A549 (cell line): Measurements from ENCODE around the gene C11orf58. TPM values are rescaled to one million over a fixed set of nuclear protein-coding genes. Genes with fewer than 3 reads are reported as not detected.

Experiments used
- ATAC-seq, 2 experiments: fragments of 200-7000 bp in 1 of 2; fragments of >200 bp in 1 of 2; cut with Nextera tagmentation in 1 of 2; cut with Tn5 transposase in 1 of 2; 3 replicates each; pipeline versions ENCODE4 v1.8.0 to v1.9.1; 2018 to 2020; ENCODE audit warnings: mild to moderate bottlenecking in 1 of 2, moderate library complexity in 1 of 2
- CTCF ChIA-PET: fragments of 300-600 bp; sonication (Branson Sonifier 250); formaldehyde crosslinking; extraction: SDS; loops from one replicate; lab custom pipeline; 2021; ENCODE audit warnings: antibody characterized with exemption, inconsistent platforms; lab: Yijun Ruan, JAX
- POLR2A ChIA-PET: fragments of 350-600 bp; formaldehyde crosslinking; extraction: SDS; loops from one replicate; lab custom pipeline; 2021; ENCODE audit warnings: antibody characterized with exemption, inconsistent platforms; lab: Yijun Ruan, JAX
- DNase-seq, 2 experiments: peaks; one replicate each; pipeline versions ENCODE4 v3.0.0 to v3.0.0-alpha.2; 2011 to 2016; ENCODE audit warnings: low read depth in 1 of 2, low spot score in 1 of 2
- FAIRE-seq: peaks from 2 replicates; lab custom pipeline; 2011; peaks lifted over from hg19 to GRCh38; lab: Jason Lieb, UNC
- H3K27ac ChIP-seq, 2 experiments: fragments of >200 bp; sonication (Bioruptor Twin); formaldehyde crosslinking; 3 replicates each; pipeline ENCODE4 v1.5.1; 2016 to 2017
- H3K4me1 ChIP-seq: fragments of >200 bp; sonication (Bioruptor Twin); formaldehyde crosslinking; 3 replicates; pipeline ENCODE4 v1.6.1; 2016
- H3K4me2 ChIP-seq: fragments of >200 bp; sonication (Bioruptor Twin); formaldehyde crosslinking; 3 replicates; pipeline ENCODE4 v1.6.1; 2016
- H3K4me3 ChIP-seq: fragments of >200 bp; sonication (Bioruptor Twin); formaldehyde crosslinking; 3 replicates; pipeline ENCODE4 v1.5.1; 2016
- H3K9me3 ChIP-seq: fragments of >200 bp; sonication (Bioruptor Twin); formaldehyde crosslinking; 3 replicates; pipeline ENCODE4 v1.6.1; 2016
- BHLHE40 ChIP-seq: IDR thresholded peaks from 2 replicates; pipeline ENCODE4 v1.6.1; 2012; ENCODE audit warnings: low read depth, low read length, inconsistent platforms
- CBX8 ChIP-seq: fragments of 200-600 bp; sonication (generic); IDR thresholded peaks from 2 replicates; pipeline ENCODE4 v1.6.1; 2016
- CEBPB ChIP-seq, 2 experiments: fragments of >200 bp in 1 of 2; sonication (Bioruptor Twin) in 1 of 2; formaldehyde crosslinking in 1 of 2; IDR thresholded peaks; 2 replicates each; pipeline ENCODE4 v1.6.1; 2012 to 2016
- CHD2 ChIP-seq: fragments of 150-350 bp; IDR thresholded peaks from 2 replicates; pipeline ENCODE4 v1.6.1; 2014; ENCODE audit warnings: low read length; ENCODE audit not compliant: partially characterized antibody
- EHMT2 ChIP-seq: fragments of 200-600 bp; sonication (generic); IDR thresholded peaks from 2 replicates; pipeline ENCODE4 v1.6.1; 2016; ENCODE audit warnings: antibody characterized with exemption, low read depth, mild to moderate bottlenecking, moderate library complexity
- EP300 ChIP-seq, 2 experiments: fragments of >200 bp; sonication (Bioruptor Twin); formaldehyde crosslinking; IDR thresholded peaks; 2 replicates in 1 of 2; 3 replicates in 1 of 2; pipeline ENCODE4 v1.6.1; 2016 to 2017
- FOSB ChIP-seq: fragments of 250-450 bp; sonication (Bioruptor Pico); IDR thresholded peaks from 2 replicates; pipeline ENCODE4 v1.5.0; 2020; ENCODE audit warnings: mild to moderate bottlenecking, moderate library complexity
- FOXS1 ChIP-seq: fragments of 250-450 bp; sonication (Bioruptor Pico); IDR thresholded peaks from 2 replicates; pipeline ENCODE4 v1.5.0; 2020; ENCODE audit warnings: mild to moderate bottlenecking, moderate library complexity
- GATA3 ChIP-seq: IDR thresholded peaks from 2 replicates; pipeline ENCODE4 v1.6.1; 2012; ENCODE audit warnings: borderline replicate concordance
- HDAC2 ChIP-seq: fragments of 200-600 bp; sonication (generic); IDR thresholded peaks from 2 replicates; pipeline ENCODE4 v1.6.1; 2016
- HEYL ChIP-seq: fragments of 250-450 bp; sonication (Bioruptor Pico); IDR thresholded peaks from 2 replicates; pipeline ENCODE4 v1.8.0; 2021; ENCODE audit warnings: mild to moderate bottlenecking, moderate library complexity
- HMGXB4 ChIP-seq: fragments of 250-450 bp; sonication (Bioruptor Pico); IDR thresholded peaks from 2 replicates; pipeline ENCODE4 v1.5.0; 2021; ENCODE audit warnings: mild to moderate bottlenecking, moderate library complexity, borderline replicate concordance
- JUN ChIP-seq, 2 experiments: fragments of >200 bp; sonication (Bioruptor Twin); formaldehyde crosslinking; IDR thresholded peaks; 2 replicates in 1 of 2; 3 replicates in 1 of 2; pipeline ENCODE4 v1.6.1; 2016 to 2017
- KDM5A ChIP-seq: fragments of 200-600 bp; sonication (generic); IDR thresholded peaks from 2 replicates; pipeline ENCODE4 v1.6.1; 2016; ENCODE audit warnings: antibody characterized with exemption, mild to moderate bottlenecking
- MAFK ChIP-seq: fragments of 450-650 bp; IDR thresholded peaks from 2 replicates; pipeline ENCODE4 v1.6.1; 2014; ENCODE audit not compliant: partially characterized antibody
- MAZ ChIP-seq: fragments of 150-350 bp; IDR thresholded peaks from 2 replicates; pipeline ENCODE4 v1.6.1; 2014; ENCODE audit warnings: antibody characterized with exemption, low read depth, low read length, borderline replicate concordance
- NR3C1 ChIP-seq: fragments of >200 bp; sonication (Bioruptor Twin); formaldehyde crosslinking; IDR thresholded peaks from 3 replicates; pipeline ENCODE4 v1.6.1; 2017
- PBX3 ChIP-seq: IDR thresholded peaks from 2 replicates; pipeline ENCODE4 v1.6.1; 2012
- POLR2AphosphoS2 ChIP-seq: conservative IDR thresholded peaks from 2 replicates; pipeline ENCODE4 v1.6.1; 2012; ENCODE audit warnings: low read length, improper control_type of control experiment, inconsistent platforms
- RAD21 ChIP-seq, 2 experiments: fragments of >200 bp in 1 of 2; sonication (Bioruptor Twin) in 1 of 2; formaldehyde crosslinking in 1 of 2; IDR thresholded peaks in 1 of 2; conservative IDR thresholded peaks in 1 of 2; 2 replicates in 1 of 2; 3 replicates in 1 of 2; pipeline ENCODE4 v1.6.1; 2012 to 2018; ENCODE audit warnings: inconsistent platforms in 1 of 2
- RARB ChIP-seq: fragments of 250-450 bp; sonication (Bioruptor Pico); IDR thresholded peaks from 2 replicates; pipeline ENCODE4 v1.8.0; 2021; ENCODE audit warnings: mild to moderate bottlenecking, moderate library complexity
- RFX5 ChIP-seq: fragments of 450-650 bp; IDR thresholded peaks from 2 replicates; pipeline ENCODE4 v1.7.1; 2014; ENCODE audit warnings: antibody characterized with exemption, mild to moderate bottlenecking, moderate library complexity
- ZSCAN20 ChIP-seq: fragments of 250-450 bp; sonication (Bioruptor Pico); IDR thresholded peaks from 2 replicates; pipeline ENCODE4 v1.8.0; 2022; ENCODE audit warnings: mild to moderate bottlenecking, moderate library complexity
- WGBS: methylation state at CpG from one replicate; pipeline ENCODE4 v1.1.6; 2017; ENCODE audit errors: missing lambda C conversion rate; 5-methylcytosine and 5-hydroxymethylcytosine counted together
- polyA plus RNA-seq, 4 experiments: library from polyadenylated mRNA; depleted of rRNA in 3 of 4; stranded (reverse); fragments of >200 nt; fragmentation: RNase III in 1 of 4; extraction: RNeasy Plus Mini Kit Qiagen cat#74134 plus additional on column Dnase treatment in 1 of 4; gene quantifications; 2 replicates in 3 of 4; 3 replicates in 1 of 4; pipeline ENCODE4 v1.2.3, GENCODE V29; 2011 to 2017
- TF ChIP-seq, protein P1 (sequence below): fragments of >200 bp; sonication (Bioruptor Twin); formaldehyde crosslinking; IDR thresholded peaks from 3 replicates; pipeline ENCODE4 v1.5.1; 2016
- TF ChIP-seq, protein P2 (sequence below): fragments of 150-350 bp; IDR thresholded peaks from 2 replicates; pipeline ENCODE4 v1.6.1; 2014; ENCODE audit warnings: low read depth, mild to moderate bottlenecking, low read length
- TF ChIP-seq, protein P3 (sequence below): fragments of >200 bp; sonication (Bioruptor Twin); formaldehyde crosslinking; IDR thresholded peaks from 2 replicates; pipeline ENCODE4 v1.6.1; 2016
- TF ChIP-seq, protein P4 (sequence below): IDR thresholded peaks from 2 replicates; pipeline ENCODE4 v1.6.1; 2012; ENCODE audit warnings: low read depth, borderline replicate concordance

The C11orf58 gene
- polyA plus RNA-seq, 2 of the 4 experiments (the other 2 are of a cell fraction), result 342 to 467 TPM

- TF ChIP-seq, protein P1, sequence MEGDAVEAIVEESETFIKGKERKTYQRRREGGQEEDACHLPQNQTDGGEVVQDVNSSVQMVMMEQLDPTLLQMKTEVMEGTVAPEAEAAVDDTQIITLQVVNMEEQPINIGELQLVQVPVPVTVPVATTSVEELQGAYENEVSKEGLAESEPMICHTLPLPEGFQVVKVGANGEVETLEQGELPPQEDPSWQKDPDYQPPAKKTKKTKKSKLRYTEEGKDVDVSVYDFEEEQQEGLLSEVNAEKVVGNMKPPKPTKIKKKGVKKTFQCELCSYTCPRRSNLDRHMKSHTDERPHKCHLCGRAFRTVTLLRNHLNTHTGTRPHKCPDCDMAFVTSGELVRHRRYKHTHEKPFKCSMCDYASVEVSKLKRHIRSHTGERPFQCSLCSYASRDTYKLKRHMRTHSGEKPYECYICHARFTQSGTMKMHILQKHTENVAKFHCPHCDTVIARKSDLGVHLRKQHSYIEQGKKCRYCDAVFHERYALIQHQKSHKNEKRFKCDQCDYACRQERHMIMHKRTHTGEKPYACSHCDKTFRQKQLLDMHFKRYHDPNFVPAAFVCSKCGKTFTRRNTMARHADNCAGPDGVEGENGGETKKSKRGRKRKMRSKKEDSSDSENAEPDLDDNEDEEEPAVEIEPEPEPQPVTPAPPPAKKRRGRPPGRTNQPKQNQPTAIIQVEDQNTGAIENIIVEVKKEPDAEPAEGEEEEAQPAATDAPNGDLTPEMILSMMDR, result no peak
- TF ChIP-seq RAD21 (conservative IDR thresholded peaks at IDR 0.05 in 1 of 2, IDR thresholded peaks at IDR 0.05 in 1 of 2), result no peak
- TF ChIP-seq, protein P2, sequence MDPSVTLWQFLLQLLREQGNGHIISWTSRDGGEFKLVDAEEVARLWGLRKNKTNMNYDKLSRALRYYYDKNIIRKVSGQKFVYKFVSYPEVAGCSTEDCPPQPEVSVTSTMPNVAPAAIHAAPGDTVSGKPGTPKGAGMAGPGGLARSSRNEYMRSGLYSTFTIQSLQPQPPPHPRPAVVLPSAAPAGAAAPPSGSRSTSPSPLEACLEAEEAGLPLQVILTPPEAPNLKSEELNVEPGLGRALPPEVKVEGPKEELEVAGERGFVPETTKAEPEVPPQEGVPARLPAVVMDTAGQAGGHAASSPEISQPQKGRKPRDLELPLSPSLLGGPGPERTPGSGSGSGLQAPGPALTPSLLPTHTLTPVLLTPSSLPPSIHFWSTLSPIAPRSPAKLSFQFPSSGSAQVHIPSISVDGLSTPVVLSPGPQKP, result no peak
- TF ChIP-seq CBX8, result no peak
- TF ChIP-seq MAFK, result no peak
- no peak for TF ChIP-seq MAZ
- TF ChIP-seq EP300 (IDR thresholded peaks at IDR 0.05), result no peak
- no peak for TF ChIP-seq CEBPB (IDR thresholded peaks at IDR 0.05)
- TF ChIP-seq FOSB (CRISPR knock-in tag), result no peak
- no peak for TF ChIP-seq PBX3
- no peak for TF ChIP-seq HDAC2
- no peak for TF ChIP-seq NR3C1
- no peak for TF ChIP-seq FOXS1 (CRISPR knock-in tag)
- TF ChIP-seq ZSCAN20 (CRISPR knock-in tag), result no peak
- TF ChIP-seq RARB (CRISPR knock-in tag), result no peak
- CTCF ChIA-PET, result interaction anchor here (1.0 to 2.7 kb wide), 2 partner anchors 9 to 284 kb away, joined by 4 to 10 read pairs; no protein-coding TSS in a partner anchor
- Histone ChIP-seq H3K4me3 (no peak overlapping the region), H3K27ac (no peak overlapping the region), H3K4me2 (no peak overlapping the region), H3K9me3 (no peaks in the 10 kb centered on the region), H3K4me1 (no peaks in the 10 kb centered on the region; the same call in 1 of the 3 replicates)
- POLR2A ChIA-PET, result no interaction called here
- DNase-seq (peak in 1 of 2 experiments; percentile 12), FAIRE-seq (no peak), ATAC-seq (peak; percentile 30 to 61; a peak in 3 of 6 replicates)
- WGBS, result 83% methylated on average over 8 of the region's 8 CpGs
Measured at GRCh38 chr11:16779436-16779835, 41.0 kb downstream of the C11orf58 start.

- no peaks in the 10 kb centered on the region; the same call in 1 of the 3 replicates for H3K4me1 ChIP-seq
- FAIRE-seq, result no peak
- CTCF ChIA-PET, result interaction anchor here (1.0 to 2.7 kb wide), 2 partner anchors 9 to 283 kb away, joined by 4 to 10 read pairs; no protein-coding TSS in a partner anchor
- H3K9me3 ChIP-seq, result no peaks in the 10 kb centered on the region
- no peak for TF ChIP-seq HEYL (CRISPR knock-in tag)
- no peak for TF ChIP-seq RFX5
- TF ChIP-seq POLR2AphosphoS2, result no peak
- no peak for TF ChIP-seq CHD2
- TF ChIP-seq KDM5A, result no peak
- TF ChIP-seq HMGXB4, result no peak
- no peak for TF ChIP-seq HDAC2
- no peak for TF ChIP-seq GATA3
- no peak for TF ChIP-seq EHMT2
- TF ChIP-seq FOSB (CRISPR knock-in tag), result no peak
- TF ChIP-seq, protein P3, sequence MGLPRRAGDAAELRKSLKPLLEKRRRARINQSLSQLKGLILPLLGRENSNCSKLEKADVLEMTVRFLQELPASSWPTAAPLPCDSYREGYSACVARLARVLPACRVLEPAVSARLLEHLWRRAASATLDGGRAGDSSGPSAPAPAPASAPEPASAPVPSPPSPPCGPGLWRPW, result no peak
- no peak for TF ChIP-seq BHLHE40
- TF ChIP-seq, protein P4, sequence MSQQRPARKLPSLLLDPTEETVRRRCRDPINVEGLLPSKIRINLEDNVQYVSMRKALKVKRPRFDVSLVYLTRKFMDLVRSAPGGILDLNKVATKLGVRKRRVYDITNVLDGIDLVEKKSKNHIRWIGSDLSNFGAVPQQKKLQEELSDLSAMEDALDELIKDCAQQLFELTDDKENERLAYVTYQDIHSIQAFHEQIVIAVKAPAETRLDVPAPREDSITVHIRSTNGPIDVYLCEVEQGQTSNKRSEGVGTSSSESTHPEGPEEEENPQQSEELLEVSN, result no peak
- no peak for TF ChIP-seq JUN (IDR thresholded peaks at IDR 0.05)
- TF ChIP-seq, all 56 proteins: peak for 0
- Histone ChIP-seq H3K27ac (no peak overlapping the region), H3K4me3 (no peak overlapping the region), H3K4me2 (no peak overlapping the region)
- WGBS, result 94% methylated on average over 2 of the region's 2 CpGs
- DNase-seq (no peak), ATAC-seq (no peak)
- POLR2A ChIA-PET, result no interaction called here
Measured at GRCh38 chr11:16780146-16780545, 41.7 kb downstream of the C11orf58 start.
